Activated naive CD4-positive, alpha-beta T cell treated with anti-CD3 and anti-CD28 coated beads, Interleukin-2, amount 50 U/mL, for 72 hours (primary cell): ENCODE data around the gene GPHA2. TPM values are rescaled to one million over a fixed set of nuclear protein-coding genes. Genes with fewer than 3 reads are reported as not detected.
A peak's percentile ranks its signal among the peaks of the same experiment; 100 is the strongest.

ENCODE experiments used
- ATAC-seq, 2 donors: fragments of 150-1000 bp; cut with Tn5 transposase; 2 replicates each; pipeline ENCODE4 v1.10.0; 2021; ENCODE audit warnings: mild to moderate bottlenecking in 2 of 2, moderate library complexity in 2 of 2
- DNase-seq, 2 donors: peaks; one replicate each; pipeline ENCODE4 v3.0.0; 2021 to 2022; ENCODE audit warnings: low spot score in 2 of 2
- H3K27ac Mint-ChIP-seq, 2 donors: one replicate each; pipeline ENCODE4 v1.8.0; 2022; ENCODE audit warnings: mild to moderate bottlenecking in 2 of 2, mixed read lengths in 2 of 2
- H3K36me3 Mint-ChIP-seq, 2 donors: one replicate each; pipeline ENCODE4 v1.8.0; 2022; ENCODE audit warnings: mixed read lengths in 2 of 2
- H3K9me3 Mint-ChIP-seq, 2 donors: one replicate each; pipeline ENCODE4 v1.8.0; 2022; ENCODE audit warnings: mixed read lengths in 2 of 2
- total RNA-seq, 2 donors: library from RNA; stranded (reverse); gene quantifications; one replicate each; pipeline ENCODE4 v1.2.3, GENCODE V29; 2022

The GPHA2 gene
- total RNA-seq, 2 donors from 2014 or later, result not detected

- peak overlapping the region; percentile 92 to 96 for H3K27ac Mint-ChIP-seq
- ATAC-seq, result no peak
Observed at GRCh38 chr11:64917663-64917995, 18.1 kb downstream of the GPHA2 start.

GRCh38 chr11:64916775-64917662, 18.7 kb downstream of the GPHA2 start, which contains the start of gene ATG2A:
ATG2A (minus strand) TSS chr11:64917209; CDS start chr11:64917135, 74 bp downstream.
- DNase-seq (peak; percentile 98 to 100), ATAC-seq (peak; percentile 98)
- no peaks in the 10 kb centered on the region for H3K9me3 Mint-ChIP-seq
- no peaks in the 10 kb centered on the region for H3K36me3 Mint-ChIP-seq
- peak within 1 kb of the TSS; percentile 92 to 96 for H3K27ac Mint-ChIP-seq

More at GRCh38 chr11:64917663-64917995, 18.1 kb downstream of the GPHA2 start:
- no peaks in the 10 kb centered on the region for H3K36me3 Mint-ChIP-seq
- no peaks in the 10 kb centered on the region for H3K9me3 Mint-ChIP-seq
- no peak for DNase-seq

- peak overlapping the region; percentile 92 to 96 for H3K27ac Mint-ChIP-seq
- ATAC-seq (peak in 1 of 2 donors; percentile 3), DNase-seq (peak in 1 of 2 donors; percentile 30)
- H3K9me3 Mint-ChIP-seq, result no peaks in the 10 kb centered on the region
- H3K36me3 Mint-ChIP-seq, result no peaks in the 10 kb centered on the region
Observed at GRCh38 chr11:64916040-64916774, 19.5 kb downstream of the GPHA2 start.

GRCh38 chr11:64915376-64915887, 20.3 kb downstream of the GPHA2 start:
- no peaks in the 10 kb centered on the region for H3K36me3 Mint-ChIP-seq
- no peaks in the 10 kb centered on the region for H3K9me3 Mint-ChIP-seq
- DNase-seq, result no peak
- peak overlapping the region in 1 of 2 donors; percentile 96 for H3K27ac Mint-ChIP-seq
- no peak for ATAC-seq

GRCh38 chr11:64914123-64914522, 21.6 kb downstream of the GPHA2 start:
- ATAC-seq (no peak), DNase-seq (no peak)
- Mint-ChIP-seq H3K27ac (no peak overlapping the region), H3K36me3 (no peaks in the 10 kb centered on the region), H3K9me3 (no peaks in the 10 kb centered on the region)

GRCh38 chr11:64913171-64913727, 22.4 kb downstream of the GPHA2 start:
- ATAC-seq (no peak), DNase-seq (no peak)
- H3K27ac Mint-ChIP-seq, result peak overlapping the region in 1 of 2 donors; percentile 22
- no peaks in the 10 kb centered on the region for H3K9me3 Mint-ChIP-seq
- H3K36me3 Mint-ChIP-seq, result no peaks in the 10 kb centered on the region

- Mint-ChIP-seq H3K9me3 (no peaks in the 10 kb centered on the region), H3K36me3 (no peaks in the 10 kb centered on the region), H3K27ac (peak overlapping the region in 1 of 2 donors; percentile 47)
- DNase-seq (no peak), ATAC-seq (no peak)
Observed at GRCh38 chr11:64911689-64912088, 24.0 kb downstream of the GPHA2 start.

GRCh38 chr11:64911142-64911541, 24.6 kb downstream of the GPHA2 start:
- no peak overlapping the region for H3K27ac Mint-ChIP-seq
- no peak for ATAC-seq
- DNase-seq, result no peak
- no peaks in the 10 kb centered on the region for H3K9me3 Mint-ChIP-seq
- H3K36me3 Mint-ChIP-seq, result no peaks in the 10 kb centered on the region

GRCh38 chr11:64910451-64911093, 25.1 kb downstream of the GPHA2 start:
- no peaks in the 10 kb centered on the region for H3K36me3 Mint-ChIP-seq
- DNase-seq (no peak), ATAC-seq (no peak)
- no peaks in the 10 kb centered on the region for H3K9me3 Mint-ChIP-seq
- H3K27ac Mint-ChIP-seq, result peak overlapping the region in 1 of 2 donors; percentile 62

- ATAC-seq (no peak), DNase-seq (no peak)
- Mint-ChIP-seq H3K27ac (peak overlapping the region in 1 of 2 donors; percentile 62), H3K36me3 (no peaks in the 10 kb centered on the region), H3K9me3 (no peaks in the 10 kb centered on the region)
Observed at GRCh38 chr11:64909653-64910343, 25.9 kb downstream of the GPHA2 start.

GRCh38 chr11:64908766-64909165, 26.9 kb downstream of the GPHA2 start:
- Mint-ChIP-seq H3K27ac (peak overlapping the region; percentile 29 to 55), H3K9me3 (no peaks in the 10 kb centered on the region), H3K36me3 (no peaks in the 10 kb centered on the region)
- no peak for ATAC-seq
- DNase-seq, result no peak

GRCh38 chr11:64906314-64906635, 29.4 kb downstream of the GPHA2 start:
- ATAC-seq (no peak), DNase-seq (no peak)
- Mint-ChIP-seq H3K9me3 (no peaks in the 10 kb centered on the region), H3K36me3 (no peaks in the 10 kb centered on the region), H3K27ac (no peak overlapping the region)

GRCh38 chr11:64905516-64906313, 30.0 kb downstream of the GPHA2 start:
- no peaks in the 10 kb centered on the region for H3K9me3 Mint-ChIP-seq
- no peak for ATAC-seq
- no peaks in the 10 kb centered on the region for H3K36me3 Mint-ChIP-seq
- DNase-seq, result no peak
- peak overlapping the region in 1 of 2 donors; percentile 77 for H3K27ac Mint-ChIP-seq

- Mint-ChIP-seq H3K36me3 (peaks cover 0 to 5% of the 10 kb centered on the region in 2 donors), H3K9me3 (no peaks in the 10 kb centered on the region), H3K27ac (no peak overlapping the region)
- DNase-seq (no peak), ATAC-seq (no peak)
Observed at GRCh38 chr11:64903291-64903833, 32.3 kb downstream of the GPHA2 start.
